ENCODE measurements around the gene BARHL2. TPM values are rescaled to one million over a fixed set of nuclear protein-coding genes. Genes with fewer than 3 reads are reported as not detected.

The BARHL2 gene
- total RNA-seq: not detected
- long read RNA-seq: 0 reads

- DNase-seq (no peak), ATAC-seq (no peak)
- intact Hi-C loops (cut with micrococcal nuclease): no loop called here
These were observed at the start of gene BARHL2 for GRCh38 chr1:90716552-90717355. BARHL2 (minus strand) TSS chr1:90717302; CDS start chr1:90717195, 107 bp downstream.

GRCh38 chr1:90763930-90764329 lies 46.8 kb upstream of the BARHL2 start:
- intact Hi-C loops (cut with micrococcal nuclease): no loop called here
- no peak for ATAC-seq
- DNase-seq: no peak

GRCh38 chr1:90763506-90763905 lies 46.4 kb upstream of the BARHL2 start:
- no peak for DNase-seq
- ATAC-seq: no peak
- intact Hi-C loops (cut with micrococcal nuclease): no loop called here

GRCh38 chr1:90761781-90762589 lies 44.9 kb upstream of the BARHL2 start:
- intact Hi-C loops (cut with micrococcal nuclease): no loop called here
- ATAC-seq (no peak), DNase-seq (no peak)

- DNase-seq (no peak), ATAC-seq (no peak)
- intact Hi-C loops (cut with micrococcal nuclease): no loop called here
These were observed 44.1 kb upstream of the BARHL2 start for GRCh38 chr1:90761156-90761555.

GRCh38 chr1:90753556-90753955 lies 36.5 kb upstream of the BARHL2 start:
- DNase-seq (no peak), ATAC-seq (no peak)
- intact Hi-C loops (cut with micrococcal nuclease): no loop called here

GRCh38 chr1:90748668-90749067 lies 31.6 kb upstream of the BARHL2 start:
- DNase-seq (no peak), ATAC-seq (no peak)
- intact Hi-C loops (cut with micrococcal nuclease): no loop called here

- DNase-seq (no peak), ATAC-seq (no peak)
- intact Hi-C loops (cut with micrococcal nuclease): no loop called here
These were observed 29.8 kb upstream of the BARHL2 start for GRCh38 chr1:90746857-90747256.

GRCh38 chr1:90745972-90746371 lies 28.9 kb upstream of the BARHL2 start:
- DNase-seq (no peak), ATAC-seq (no peak)
- intact Hi-C loops (cut with micrococcal nuclease): no loop called here

GRCh38 chr1:90732136-90732535 lies 15.0 kb upstream of the BARHL2 start:
- ATAC-seq: no peak
- intact Hi-C loops (cut with micrococcal nuclease): no loop called here
- no peak for DNase-seq

GRCh38 chr1:90731382-90732050 lies 14.4 kb upstream of the BARHL2 start:
- ATAC-seq (no peak), DNase-seq (no peak)
- intact Hi-C loops (cut with micrococcal nuclease): no loop called here

GRCh38 chr1:90730243-90731022 lies 13.3 kb upstream of the BARHL2 start:
- DNase-seq (no peak), ATAC-seq (no peak)
- intact Hi-C loops (cut with micrococcal nuclease): no loop called here

GRCh38 chr1:90729504-90730242 lies 12.6 kb upstream of the BARHL2 start:
- DNase-seq (no peak), ATAC-seq (no peak)
- intact Hi-C loops (cut with micrococcal nuclease): loop anchor here (10.0 kb wide), 1 partner anchor 235 kb away; no protein-coding TSS in a partner anchor

- ATAC-seq: no peak
- intact Hi-C loops (cut with micrococcal nuclease): loop anchor here (10.0 kb wide), 1 partner anchor 236 kb away; no protein-coding TSS in a partner anchor
- DNase-seq: no peak
These were observed 11.6 kb upstream of the BARHL2 start for GRCh38 chr1:90728502-90729287.

- no peak for ATAC-seq
- intact Hi-C loops (cut with micrococcal nuclease): loop anchor here (10.0 kb wide), 1 partner anchor 237 kb away; no protein-coding TSS in a partner anchor
- no peak for DNase-seq
These were observed 10.9 kb upstream of the BARHL2 start for GRCh38 chr1:90727917-90728501.

GRCh38 chr1:90726986-90727480 lies 9.9 kb upstream of the BARHL2 start:
- no peak for ATAC-seq
- intact Hi-C loops (cut with micrococcal nuclease): loop anchor here (10.0 kb wide), 1 partner anchor 238 kb away; no protein-coding TSS in a partner anchor
- DNase-seq: no peak

- intact Hi-C loops (cut with micrococcal nuclease): loop anchor here (10.0 kb wide), 1 partner anchor 238 kb away; no protein-coding TSS in a partner anchor
- no peak for ATAC-seq
- no peak for DNase-seq
These were observed 9.4 kb upstream of the BARHL2 start for GRCh38 chr1:90726425-90726985.

Measured in left ventricle myocardium superior (tissue), 1 donor.